Panc1 (cell line): ENCODE measurements around the gene EMP2.

Experiments
- CTCF ChIP-seq: fragments of 450-650 bp; IDR thresholded peaks from 2 replicates; pipeline ENCODE4 v1.5.1; 2017; ENCODE audit warnings: mild to moderate bottlenecking
- POLR2AphosphoS5 ChIP-seq: IDR thresholded peaks from 2 replicates; pipeline ENCODE4 v1.6.1; 2012; ENCODE audit warnings: mild to moderate bottlenecking, low read depth, low read length, moderate library complexity
- REST ChIP-seq, 2 experiments: IDR thresholded peaks; 2 replicates each; pipeline ENCODE4 v1.6.1; 2011 to 2012; ENCODE audit warnings: low read depth in 2 of 2, control low read depth in 1 of 2, low read length in 1 of 2, mild to moderate bottlenecking in 1 of 2, moderate library complexity in 1 of 2; ENCODE audit not compliant: insufficient read depth in 1 of 2
- SIN3A ChIP-seq: IDR thresholded peaks from 2 replicates; pipeline ENCODE4 v1.6.1; 2012; ENCODE audit warnings: low read depth, mild to moderate bottlenecking, low read length, moderate library complexity, borderline replicate concordance; ENCODE audit not compliant: insufficient read depth
- TCF7L2 ChIP-seq: IDR thresholded peaks from 2 replicates; pipeline ENCODE4 v1.6.1; 2011; ENCODE audit warnings: mild to moderate bottlenecking, low read depth, low read length, inconsistent platforms

- TF ChIP-seq REST (IDR thresholded peaks at IDR 0.05; ENCODE audit: insufficient read depth in 1 of 2, low read depth in 2 of 2, low read length in 1 of 2) (no peak), CTCF (no peak), POLR2AphosphoS5 (no peak), SIN3A (no peak), TCF7L2 (no peak)
These were observed 22.6 kb downstream of the EMP2 start for GRCh38 chr16:10557750-10558149.
